K562 (cell line): ENCODE data around the gene CD34. TPM values are rescaled to one million over a fixed set of nuclear protein-coding genes. Genes with fewer than 3 reads are reported as not detected.

ENCODE experiments used
- BRD9 ChIP-seq: fragments of 450-650 bp; IDR thresholded peaks from 2 replicates; pipeline ENCODE4 v1.6.1; 2018; ENCODE audit warnings: low read depth; ENCODE audit not compliant: partially characterized antibody
- CCAR2 ChIP-seq: fragments of 200-400 bp; formaldehyde crosslinking; IDR thresholded peaks from 2 replicates; pipeline ENCODE4 v1.6.1; 2017; ENCODE audit warnings: mild to moderate bottlenecking, low read depth, low read length
- CGGBP1 ChIP-seq: fragments of 250-450 bp; sonication (Bioruptor Pico); IDR thresholded peaks from 2 replicates; pipeline ENCODE4 v1.9.0; 2021; ENCODE audit warnings: mild to moderate bottlenecking
- MXD1 ChIP-seq: fragments of 250-450 bp; sonication (Bioruptor Pico); IDR thresholded peaks from 2 replicates; pipeline ENCODE4 v1.8.0; 2021; ENCODE audit warnings: borderline replicate concordance, mild to moderate bottlenecking, moderate library complexity; ENCODE audit not compliant: poor library complexity, severe bottlenecking
- NR2C2 ChIP-seq, 2 experiments: fragments of 200-800 bp in 1 of 2; sonication (Bioruptor generic) in 1 of 2; sonication (generic) in 1 of 2; formaldehyde crosslinking in 1 of 2; IDR thresholded peaks; 2 replicates each; pipeline versions ENCODE4 v1.6.1 to v1.8.0; 2016 to 2022; ENCODE audit warnings: mild to moderate bottlenecking in 1 of 2, missing compliant biosample characterization in 1 of 2, missing genetic modification characterization in 1 of 2, missing genetic modification reagents in 1 of 2
- REST ChIP-seq, 2 experiments: fragments of 450-650 bp; formaldehyde crosslinking in 1 of 2; IDR thresholded peaks; 2 replicates each; pipeline versions ENCODE4 v1.4.0 to v1.6.1; 2014 to 2020; ENCODE audit warnings: mild to moderate bottlenecking in 2 of 2, borderline replicate concordance in 1 of 2, low read depth in 1 of 2
- SMAD4 ChIP-seq: fragments of 250-450 bp; sonication (Bioruptor Pico); conservative IDR thresholded peaks from 2 replicates; pipeline ENCODE4 v1.8.0; 2021; ENCODE audit warnings: inconsistent platforms, mild to moderate bottlenecking, moderate library complexity
- STAT5B ChIP-seq: fragments of 250-450 bp; sonication (Bioruptor Pico); IDR thresholded peaks from 2 replicates; pipeline ENCODE4 v1.8.0; 2021; ENCODE audit warnings: mild to moderate bottlenecking, inconsistent platforms
- TAF9B ChIP-seq: fragments of 450-650 bp; IDR thresholded peaks from 2 replicates; pipeline ENCODE4 v1.6.1; 2018; ENCODE audit warnings: mild to moderate bottlenecking; ENCODE audit not compliant: partially characterized antibody
- TFAM ChIP-seq: fragments of 250-450 bp; sonication (Bioruptor Pico); conservative IDR thresholded peaks from 2 replicates; pipeline ENCODE4 v1.5.0; 2021; ENCODE audit warnings: mild to moderate bottlenecking, moderate library complexity
- ZNF263 ChIP-seq: sonication (generic); formaldehyde crosslinking; IDR thresholded peaks from 2 replicates; pipeline ENCODE4 v1.8.0; 2022; ENCODE audit warnings: mild to moderate bottlenecking, missing genetic modification reagents, borderline replicate concordance
- ZNF277 ChIP-seq: fragments of 250-450 bp; sonication (Bioruptor Pico); IDR thresholded peaks from 2 replicates; pipeline ENCODE4 v1.8.0; 2022; ENCODE audit warnings: inconsistent platforms, mild to moderate bottlenecking, moderate library complexity, borderline replicate concordance
- polyA plus RNA-seq, 8 experiments: library from polyadenylated mRNA; depleted of rRNA in 4 of 8; stranded (reverse) in 5 of 8; unstranded in 3 of 8; fragments of >200 nt; fragmentation: Nextera tagmentation in 2 of 8; fragmentation: Illumina TruSeq in 1 of 8; extraction: Ambion mirVana in 2 of 8; extraction: Trizol in 1 of 8; gene quantifications; 2 replicates each; pipeline versions ENCODE4 v1.2.1 to v1.2.3, GENCODE V29; 2011 to 2014; ENCODE audit warnings: inconsistent platforms in 1 of 8, missing spikeins in 1 of 8
- total RNA-seq, 7 experiments: library from RNA; depleted of rRNA in 6 of 7; stranded (reverse); fragments of >200 nt in 6 of 7; fragmentation: Illumina TruSeq in 2 of 7; extraction: Trizol in 2 of 7; gene quantifications; 2 replicates each; pipeline versions ENCODE4 v1.2.1 to v1.2.3, GENCODE V29; 2011 to 2021; ENCODE audit warnings: low replicate concordance in 1 of 7

CD34 gene
- total and polyA plus RNA-seq, 9 of the 15 experiments (the other 6 are each of a cell fraction or from before 2014, with no cell fraction given), result not detected

GRCh38 chr1:207868774-207869721, 41.9 kb downstream of the CD34 start (continued):
- TF ChIP-seq NR2C2 (CRISPR knock-in tag; IDR thresholded peaks at IDR 0.05) (no peak), NR2C2 (tag; IDR thresholded peaks at IDR 0.05) (0 out of 2 replicates have a peak, but pooled peaks have one; percentile 16), REST (IDR thresholded peaks at IDR 0.05; ENCODE audit: borderline replicate concordance) (peak; percentile 65), REST (CRISPR knock-in tag; IDR thresholded peaks at IDR 0.05; ENCODE audit: low read depth) (no peak; the same call in 1 of the 2 replicates), ZNF277 (no peak), ZNF263 (CRISPR knock-in tag) (0 out of 2 replicates have a peak, but pooled peaks have one; percentile 11), SMAD4 (CRISPR knock-in tag) (peak; percentile 82), STAT5B (no peak), CCAR2 (no peak), CGGBP1 (no peak), TAF9B (no peak), MXD1 (CRISPR knock-in tag) (no peak), BRD9 (no peak), TFAM (no peak)
